IPS-NIHi11 (cell line): ENCODE data around the gene DCST1.

Experiments
- DNase-seq: peaks from one replicate; pipeline ENCODE4 v3.0.0; 2012; ENCODE audit warnings: mixed read lengths, low spot score

DCST1 gene

GRCh38 chr1:155052439-155053395 lies 19.1 kb downstream of the DCST1 start:
- DNase-seq: no peak

- no peak for DNase-seq
Measured at GRCh38 chr1:155053531-155054105, 20.0 kb downstream of the DCST1 start.

- no peak for DNase-seq
Measured at GRCh38 chr1:155057104-155057503, 23.5 kb downstream of the DCST1 start.

- DNase-seq: no peak
Measured at GRCh38 chr1:155057788-155058211, 24.2 kb downstream of the DCST1 start.

GRCh38 chr1:155060736-155061135 lies 27.1 kb downstream of the DCST1 start:
- no peak for DNase-seq

GRCh38 chr1:155061381-155062150 lies 27.9 kb downstream of the DCST1 start:
- DNase-seq: peak; percentile 86

- peak; percentile 79 for DNase-seq
Measured at GRCh38 chr1:155062151-155062686, 28.6 kb downstream of the DCST1 start.

- peak; percentile 72 for DNase-seq
Measured at GRCh38 chr1:155062702-155063411, 29.2 kb downstream of the DCST1 start.

GRCh38 chr1:155063550-155064110 lies 30.0 kb downstream of the DCST1 start, which contains the start of gene EFNA4:
Gene EFNA4, plus strand, starts transcription at chr1:155063740. Its CDS starts 84 bp downstream, at chr1:155063824.
- peak; percentile 87 for DNase-seq

- DNase-seq: no peak
Measured at GRCh38 chr1:155064111-155064831, 30.6 kb downstream of the DCST1 start.

GRCh38 chr1:155064832-155065429 lies 31.3 kb downstream of the DCST1 start:
- no peak for DNase-seq

GRCh38 chr1:155066777-155067176 lies 33.2 kb downstream of the DCST1 start:
- DNase-seq: no peak

- DNase-seq: no peak
Measured at GRCh38 chr1:155068599-155068998, 35.0 kb downstream of the DCST1 start.

- DNase-seq: no peak
Measured at GRCh38 chr1:155069551-155070157, 36.0 kb downstream of the DCST1 start.

- no peak for DNase-seq
Measured at GRCh38 chr1:155070158-155070621, 36.6 kb downstream of the DCST1 start.

- peak; percentile 83 for DNase-seq
Measured at GRCh38 chr1:155070721-155071569, 37.3 kb downstream of the DCST1 start.

GRCh38 chr1:155071701-155072100 lies 38.1 kb downstream of the DCST1 start:
- peak; percentile 61 for DNase-seq

- DNase-seq: no peak
Measured at GRCh38 chr1:155072531-155073289, 39.1 kb downstream of the DCST1 start.
